B cell (primary cell): Measurements from ENCODE around the gene HOXC13. TPM values are rescaled to one million over a fixed set of nuclear protein-coding genes. Genes with fewer than 3 reads are reported as not detected.

Experiments
- ATAC-seq: fragments of 200-7000 bp; cut with Tn5 transposase; one replicate; pipeline ENCODE4 v1.10.0; 2021; ENCODE audit warnings: low read depth, mild to moderate bottlenecking, moderate number of reproducible peaks, moderate library complexity
- CTCF ChIA-PET: fragments of 350-600 bp; sonication (Branson Sonifier 250); formaldehyde crosslinking; loops from one replicate; lab custom pipeline; 2021; ENCODE audit warnings: antibody characterized with exemption, inconsistent platforms; lab: Charles Lee
- POLR2A ChIA-PET: fragments of 350-600 bp; sonication (Branson Sonifier 250); formaldehyde crosslinking; loops from one replicate; lab custom pipeline; 2021; ENCODE audit warnings: antibody characterized with exemption; lab: Charles Lee
- DNase-seq: peaks from one replicate; pipeline ENCODE4 v3.0.0; 2013
- H2AFZ ChIP-seq: 2 replicates; pipeline ENCODE4 v1.6.1; 2012; ENCODE audit warnings: mild to moderate bottlenecking, low read depth, low read length; ENCODE audit not compliant: insufficient read depth, poor library complexity, severe bottlenecking
- H3K27ac ChIP-seq, 2 donors: 1 replicate in 1 of 2; 2 replicates in 1 of 2; pipeline ENCODE4 v1.5.1; 2012 to 2013; ENCODE audit warnings: low read length in 2 of 2, mild to moderate bottlenecking in 2 of 2, moderate library complexity in 1 of 2
- H3K27me3 ChIP-seq, 4 experiments: fragments of 200-600 bp in 1 of 4; sonication (generic) in 1 of 4; replicated peaks in 1 of 4; 1 replicate in 2 of 4; 2 replicates in 2 of 4; pipeline versions ENCODE4 v1.6.1 to v1.7.0; 2013 to 2016; ENCODE audit warnings: low read length in 3 of 4, mild to moderate bottlenecking in 2 of 4, mixed read lengths in 1 of 4, moderate library complexity in 1 of 4; ENCODE audit not compliant: insufficient read depth in 4 of 4, control insufficient read depth in 3 of 4; ENCODE audit errors: control extremely low read depth in 1 of 4
- H3K36me3 ChIP-seq, 2 experiments: replicated peaks in 1 of 2; 1 replicate in 1 of 2; 2 replicates in 1 of 2; pipeline versions ENCODE4 v1.6.1 to v1.7.1; 2013; ENCODE audit warnings: low read length in 1 of 2; ENCODE audit not compliant: insufficient read depth in 2 of 2, control insufficient read depth in 1 of 2; ENCODE audit errors: control extremely low read depth in 1 of 2, extremely low read depth in 1 of 2
- H3K4me1 ChIP-seq, 2 donors: fragments of 200-600 bp in 1 of 2; sonication (generic) in 1 of 2; 1 replicate in 1 of 2; 2 replicates in 1 of 2; pipeline versions ENCODE4 v1.5.1 to v1.6.1; 2013 to 2017; ENCODE audit warnings: low read length in 2 of 2; ENCODE audit not compliant: control insufficient read depth in 2 of 2, insufficient read depth in 2 of 2
- H3K4me2 ChIP-seq: replicated peaks from 2 replicates; pipeline ENCODE3; 2012; ENCODE audit warnings: mild to moderate bottlenecking, low read depth, low read length; ENCODE audit not compliant: poor library complexity, severe bottlenecking
- H3K4me3 ChIP-seq, 5 experiments: fragments of 200-600 bp in 1 of 5; sonication (generic) in 1 of 5; 1 replicate in 3 of 5; 2 replicates in 2 of 5; pipeline versions ENCODE4 v1.5.1 to v1.7.0; 2011 to 2016; ENCODE audit warnings: low read length in 4 of 5, mild to moderate bottlenecking in 4 of 5, low read depth in 2 of 5, control low read depth in 1 of 5, moderate library complexity in 1 of 5; ENCODE audit not compliant: insufficient read depth in 1 of 5; ENCODE audit errors: control extremely low read depth in 1 of 5, extremely low read depth in 1 of 5
- H3K79me2 ChIP-seq: fragments of 200-600 bp; sonication (generic); one replicate; pipeline ENCODE4 v1.6.0; 2016; ENCODE audit warnings: low read length; ENCODE audit not compliant: control insufficient read depth, insufficient read depth
- H3K9ac ChIP-seq: fragments of 200-600 bp; sonication (generic); 2 replicates; pipeline ENCODE4 v1.6.1; 2017; ENCODE audit warnings: mild to moderate bottlenecking, low read length, moderate library complexity
- H3K9me3 ChIP-seq, 3 donors: one replicate each; pipeline versions ENCODE4 v1.6.1 to v1.7.1; 2013; ENCODE audit warnings: low read length in 2 of 3; ENCODE audit not compliant: control insufficient read depth in 2 of 3, insufficient read depth in 1 of 3; ENCODE audit errors: control extremely low read depth in 1 of 3
- H4K20me1 ChIP-seq: 2 replicates; pipeline ENCODE4 v1.6.0; 2012; ENCODE audit warnings: mild to moderate bottlenecking, low read length; ENCODE audit not compliant: insufficient read depth, control insufficient read depth, poor library complexity, severe bottlenecking
- H3K27ac Mint-ChIP-seq: one replicate; pipeline ENCODE4 v1.8.0; 2021; ENCODE audit warnings: mixed read lengths
- H3K27me3 Mint-ChIP-seq: one replicate; pipeline ENCODE4 v1.8.0; 2021; ENCODE audit warnings: mixed read lengths
- H3K4me1 Mint-ChIP-seq: one replicate; pipeline ENCODE4 v1.8.0; 2021; ENCODE audit warnings: mixed read lengths
- H3K4me3 Mint-ChIP-seq: one replicate; pipeline ENCODE4 v1.8.0; 2021; ENCODE audit warnings: mixed read lengths
- H3K9me3 Mint-ChIP-seq: one replicate; pipeline ENCODE4 v1.8.0; 2022; ENCODE audit warnings: mixed read lengths; ENCODE audit not compliant: insufficient read depth
- CTCF ChIP-seq: fragments of 200-600 bp; IDR thresholded peaks from one replicate; pipeline ENCODE4 v1.8.0; 2022; ENCODE audit warnings: antibody characterized with exemption, mild to moderate bottlenecking
- EZH2 ChIP-seq: IDR thresholded peaks from 2 replicates; pipeline ENCODE4 v1.6.1; 2012; ENCODE audit warnings: borderline replicate concordance, low read depth, mild to moderate bottlenecking, moderate library complexity, low read length; ENCODE audit not compliant: insufficient read depth, poor library complexity, severe bottlenecking
- WGBS: methylation state at CpG from one replicate; pipeline ENCODE4 v1.1.5; 2013; ENCODE audit warnings: missing lambda C conversion rate; ENCODE audit not compliant: insufficient coverage; 5-methylcytosine and 5-hydroxymethylcytosine counted together
- intact Hi-C: fragments of 100-400 bp; cut with micrococcal nuclease; formaldehyde crosslinking; loops from one replicate; pipeline ENCODE4 v1.10.0; 2022
- polyA plus RNA-seq: library from polyadenylated mRNA; depleted of rRNA; stranded (reverse); fragments of >200 nt; gene quantifications from 2 replicates; pipeline ENCODE4 v1.2.3, GENCODE V29; 2012
- total RNA-seq, 2 donors: library from RNA; stranded (reverse); fragments of 120-200 nt in 1 of 2; gene quantifications; 1 replicate in 1 of 2; 2 replicates in 1 of 2; pipeline versions ENCODE4 v1.2.3 to v1.2.4, GENCODE V29; 2013 to 2022

HOXC13 gene
- total and polyA plus RNA-seq, 2 donors (not counting 1 experiment from before 2014, with no cell fraction given), result not detected

- H3K27ac ChIP-seq, result no peak overlapping the region
- no peak overlapping the region for H3K4me3 Mint-ChIP-seq
- intact Hi-C loops, result no loop called here
- no peak overlapping the region for H3K4me3 ChIP-seq
- peaks cover 0 to 60% (median 0%) of the 10 kb centered on the region in 3 donors for H3K9me3 ChIP-seq
- H2AFZ ChIP-seq, result no peak overlapping the region
- H3K36me3 ChIP-seq, result no peaks in the 10 kb centered on the region
- peaks cover 0 to 99% (median 89%) of the 10 kb centered on the region in 4 experiments for H3K27me3 ChIP-seq
- TF ChIP-seq EZH2 (no peak), CTCF (no peak)
- no peaks in the 10 kb centered on the region for H3K79me2 ChIP-seq
- H3K27ac Mint-ChIP-seq, result no peak overlapping the region
- H3K9me3 Mint-ChIP-seq, result no peaks in the 10 kb centered on the region
- peaks cover 92% of the 10 kb centered on the region for H3K27me3 Mint-ChIP-seq
- peaks cover 36 to 59% of the 10 kb centered on the region in 2 donors for H3K4me1 ChIP-seq
- ChIA-PET POLR2A (interaction anchor here (0.6 kb wide), 1 partner anchor 15 kb away, joined by 12 read pairs; no protein-coding TSS in a partner anchor), CTCF (interaction anchor here (1.0 to 2.8 kb wide), 4 partner anchors 14 to 215 kb away, joined by 3 to 11 read pairs (median 6); no protein-coding TSS in a partner anchor)
- peaks cover 41% of the 10 kb centered on the region for H3K4me1 Mint-ChIP-seq
- ATAC-seq (no peak), DNase-seq (no peak)
- no peak overlapping the region for H3K9ac ChIP-seq
- 46% methylated on average over 5 of the region's 7 CpGs for WGBS
- H3K4me2 ChIP-seq, result no peak overlapping the region
- no peaks in the 10 kb centered on the region for H4K20me1 ChIP-seq
These were observed 53.8 kb downstream of the HOXC13 start for GRCh38 chr12:53992377-53992889.
